ENCODE data around the gene PLSCR1. TPM values are rescaled to one million over a fixed set of nuclear protein-coding genes. Genes with fewer than 3 reads are reported as not detected.

PLSCR1 gene
- total RNA-seq, 1 experiment from 2014 or later: 46.7 TPM

DNA sequence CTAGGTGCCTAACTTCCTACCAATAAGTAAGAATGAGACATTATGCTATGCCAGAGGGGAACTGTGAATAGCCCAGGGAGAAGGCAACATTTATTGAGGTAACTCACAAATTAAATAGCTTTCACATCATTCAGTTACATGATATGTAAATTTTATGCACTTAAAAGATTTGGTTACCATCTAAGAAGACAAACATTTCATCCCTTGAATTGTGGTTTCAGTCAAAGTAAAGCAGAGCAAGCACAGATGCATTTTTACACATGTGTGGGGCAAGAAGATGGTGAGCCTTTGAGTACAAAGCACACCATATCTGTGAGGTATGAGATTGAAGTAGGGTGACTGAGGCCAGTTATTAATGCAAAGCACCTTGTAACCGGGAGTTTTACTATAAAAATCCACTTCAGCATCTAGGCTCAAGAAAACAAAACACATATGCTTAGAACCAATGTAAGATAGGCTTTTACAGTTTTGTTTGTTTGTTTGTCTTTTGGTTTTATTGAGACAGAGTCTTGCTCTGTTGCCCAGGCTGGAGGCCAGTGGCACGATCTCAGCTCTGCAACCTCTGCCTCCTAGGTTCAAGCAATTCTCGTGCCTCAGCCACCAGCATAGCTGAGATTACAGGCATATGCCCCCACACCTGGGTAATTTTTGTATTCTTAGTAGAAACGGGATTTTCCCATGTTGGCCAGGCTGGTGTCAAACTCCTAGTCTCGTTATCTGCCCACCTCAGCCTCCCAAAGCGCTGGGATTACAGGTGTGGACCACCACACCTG is 78.5 kb downstream of the PLSCR1 start:
- DNase-seq (ENCODE audit: low read depth): no peak
- in situ Hi-C loops (cut with HindIII; ENCODE audit: low pct_unique_long_range_greater_than_20kb, low sequenced_read_pairs): no loop called here

Other genes with a start within 250 kb of the PLSCR1 start
- not detected in 2 replicates for gene PLSCR2, start 75.0 kb downstream of the PLSCR1 start, total RNA-seq (2014; rRNA removed; shearing (Covaris generic); ENCODE audit: low replicate concordance)
- not detected in 2 replicates for gene PLSCR5, start 60.7 kb upstream of the PLSCR1 start, total RNA-seq (2014; rRNA removed; shearing (Covaris generic); ENCODE audit: low replicate concordance)

All from Caki2 (cell line).